Activated T-helper 1 cell treated with Interleukin-2 at 50 U/mL for 16 hours (primary cell): ENCODE results near the gene CCDC28B.
"Not testable (repeated sequence)": the region's sequence is repeated elsewhere in the genome, so short reads cannot be mapped to it uniquely, and the experiment has no call there.

ENCODE experiments used
- DNase-seq: peaks from one replicate; pipeline ENCODE4 v3.0.0-alpha.2; 2020; ENCODE audit warnings: low read depth

The CCDC28B gene

DNA sequence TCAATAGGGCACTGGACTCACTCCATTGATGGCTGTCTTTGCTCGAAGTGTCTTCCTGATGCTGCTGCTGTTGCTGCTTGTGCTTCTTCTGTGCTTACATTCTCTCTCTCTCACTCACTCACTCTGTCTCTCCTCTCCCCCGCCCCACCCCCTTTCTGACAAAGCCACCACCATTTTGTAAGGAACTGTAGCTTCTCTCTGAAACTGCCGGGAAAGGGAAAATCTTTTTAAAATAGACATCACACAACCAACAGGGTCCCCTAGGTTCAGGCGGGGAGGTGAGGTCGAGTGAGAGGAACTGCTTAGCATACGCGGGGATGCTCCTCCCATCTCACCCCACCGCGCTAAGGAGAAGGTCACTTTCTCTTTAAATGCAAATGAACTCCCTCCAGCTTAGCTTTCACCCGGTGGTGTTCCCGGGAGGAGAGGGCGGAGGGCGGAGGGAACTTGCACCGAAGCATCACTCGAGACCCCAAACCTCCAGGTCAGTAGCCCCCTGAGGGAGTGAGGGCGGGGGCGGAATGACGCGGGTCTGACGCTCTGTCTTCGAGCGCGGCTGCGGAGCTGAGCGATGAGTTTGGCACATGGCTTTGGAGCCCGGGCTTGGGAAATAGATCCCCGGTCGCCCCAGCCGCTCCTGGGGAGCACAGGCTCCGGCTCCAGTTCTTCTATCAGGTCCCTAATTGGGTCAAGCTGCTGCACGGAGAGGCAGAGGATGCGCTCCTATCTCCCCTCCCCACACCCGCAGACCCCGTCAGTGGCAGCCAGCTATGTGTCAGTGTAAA is at the start of gene CCDC28B:
Gene CCDC28B, plus strand, starts transcription at position 370 of the 785 bp plus-strand sequence. CDS start 1,341 bp downstream, outside the sequence.
- peak; percentile 20 for DNase-seq

DNA sequence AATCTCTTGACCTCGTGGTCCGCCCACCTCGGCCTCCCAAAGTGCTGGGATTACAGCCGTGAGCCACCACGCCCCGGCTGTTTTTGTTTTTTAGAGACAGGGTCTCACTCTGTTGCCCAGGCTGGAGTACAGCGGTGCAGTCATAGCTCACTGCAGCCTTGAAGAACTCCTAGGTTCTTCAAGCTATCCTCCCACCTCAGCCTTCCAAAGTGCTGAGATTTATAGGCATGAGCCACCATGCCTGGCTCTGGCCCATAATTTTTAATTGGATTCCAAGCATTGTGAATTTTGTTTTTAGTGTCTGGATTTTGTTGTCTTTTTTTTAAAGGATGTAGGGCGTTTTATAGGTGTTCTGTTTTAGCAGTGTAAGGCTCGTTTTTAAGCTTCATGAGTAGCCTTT is 49.5 kb upstream of the CCDC28B start:
- no peak for DNase-seq

DNA sequence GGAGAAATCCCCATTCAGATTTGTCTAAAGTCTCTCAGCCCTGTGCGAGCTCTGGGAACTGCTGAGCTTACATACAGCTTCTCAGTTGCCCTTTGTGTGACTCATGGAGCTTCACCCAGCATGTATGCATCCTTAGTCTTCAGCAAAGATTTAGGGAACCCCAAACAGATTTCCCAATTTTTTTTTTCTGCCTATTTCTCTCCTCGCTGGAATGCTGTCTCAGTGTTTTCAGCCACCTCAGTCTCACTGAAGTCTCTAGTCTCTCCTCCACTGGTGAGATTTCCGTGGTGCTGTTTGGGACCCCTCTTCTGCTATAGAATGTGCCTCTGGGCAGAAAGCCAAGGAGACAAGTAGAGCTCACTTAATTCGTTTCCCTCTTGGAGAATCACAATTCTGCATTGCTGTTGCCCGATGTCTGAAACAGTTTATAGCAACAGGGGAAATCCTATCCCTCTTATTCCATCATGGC is 49.0 kb upstream of the CCDC28B start:
- no peak for DNase-seq

DNA sequence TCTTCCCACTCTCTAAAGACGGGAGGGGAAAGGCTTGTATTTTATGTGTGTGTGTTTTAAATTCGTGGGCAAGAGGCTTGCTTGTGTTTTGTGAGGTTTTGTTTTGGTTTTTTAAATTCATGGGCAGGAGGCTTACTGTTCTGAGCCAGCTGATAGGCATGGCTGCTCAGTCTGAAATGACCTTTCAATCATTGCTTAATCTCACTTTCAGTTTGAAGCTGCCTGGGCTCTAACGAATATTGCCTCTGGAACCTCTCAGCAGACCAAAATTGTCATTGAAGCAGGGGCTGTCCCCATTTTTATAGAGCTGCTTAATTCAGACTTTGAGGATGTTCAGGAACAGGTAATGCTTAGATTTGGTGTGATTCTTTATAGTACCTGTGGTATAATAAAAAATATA is 41.2 kb upstream of the CCDC28B start:
- no peak for DNase-seq

DNA sequence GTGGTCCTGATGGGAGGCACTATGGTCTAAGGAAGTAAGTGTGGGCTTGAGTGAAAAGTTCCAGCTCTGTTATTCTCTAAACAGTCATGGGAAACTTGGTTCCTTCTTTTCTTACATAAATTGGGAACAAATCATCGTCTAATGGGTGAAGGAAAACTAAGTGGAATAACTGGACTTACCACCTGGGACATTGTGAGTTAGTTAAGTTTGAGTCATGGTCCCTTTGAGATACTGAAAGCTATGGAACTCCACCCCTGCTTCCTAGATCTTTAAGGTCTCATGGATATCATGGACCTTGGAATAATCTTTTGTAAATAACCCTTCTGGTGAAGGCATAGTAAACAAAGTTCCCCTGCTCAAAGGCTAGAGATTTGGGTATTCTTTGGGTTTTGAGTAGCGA is 37.0 kb upstream of the CCDC28B start:
- DNase-seq = no peak

DNA sequence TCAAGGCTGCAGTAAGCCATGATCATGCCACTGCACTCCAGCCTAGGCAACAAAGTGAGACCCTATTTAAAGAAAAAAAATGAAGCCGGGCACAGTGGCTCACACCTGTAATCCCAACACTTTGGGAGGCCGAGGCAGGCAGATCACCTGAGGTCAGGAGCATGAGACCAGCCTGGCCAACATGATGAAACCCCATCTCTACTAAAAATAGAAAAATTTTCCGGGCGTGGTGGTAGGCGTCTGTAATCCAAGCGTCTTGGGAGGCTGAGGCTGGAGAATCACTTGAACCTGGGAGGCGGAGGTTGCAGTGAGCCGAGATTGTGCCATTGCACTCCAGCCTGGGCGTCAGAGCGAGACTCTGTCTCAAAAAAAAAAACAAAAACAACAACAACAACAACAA is 34.8 kb upstream of the CCDC28B start:
- DNase-seq = not testable (repeated sequence)

DNA sequence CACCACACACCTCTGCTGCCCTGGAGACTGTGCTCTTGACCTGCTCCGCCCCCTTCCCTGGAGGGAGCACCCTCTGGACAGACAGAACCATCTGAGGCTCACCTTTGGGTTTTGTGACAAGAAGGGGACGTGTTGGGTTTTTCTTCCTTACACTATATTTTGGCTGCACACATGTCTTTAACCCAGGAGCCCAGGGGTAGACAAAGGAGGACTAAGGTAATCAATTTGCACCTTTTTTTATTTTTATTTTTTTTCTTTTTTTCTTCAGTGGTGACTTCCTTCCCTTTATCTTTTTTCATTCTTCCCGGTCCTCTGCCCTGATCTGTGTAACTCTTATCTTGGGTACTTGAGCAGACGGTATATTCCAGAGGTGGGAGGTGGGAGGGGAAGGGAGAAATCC is 29.4 kb upstream of the CCDC28B start:
- DNase-seq = no peak

DNA sequence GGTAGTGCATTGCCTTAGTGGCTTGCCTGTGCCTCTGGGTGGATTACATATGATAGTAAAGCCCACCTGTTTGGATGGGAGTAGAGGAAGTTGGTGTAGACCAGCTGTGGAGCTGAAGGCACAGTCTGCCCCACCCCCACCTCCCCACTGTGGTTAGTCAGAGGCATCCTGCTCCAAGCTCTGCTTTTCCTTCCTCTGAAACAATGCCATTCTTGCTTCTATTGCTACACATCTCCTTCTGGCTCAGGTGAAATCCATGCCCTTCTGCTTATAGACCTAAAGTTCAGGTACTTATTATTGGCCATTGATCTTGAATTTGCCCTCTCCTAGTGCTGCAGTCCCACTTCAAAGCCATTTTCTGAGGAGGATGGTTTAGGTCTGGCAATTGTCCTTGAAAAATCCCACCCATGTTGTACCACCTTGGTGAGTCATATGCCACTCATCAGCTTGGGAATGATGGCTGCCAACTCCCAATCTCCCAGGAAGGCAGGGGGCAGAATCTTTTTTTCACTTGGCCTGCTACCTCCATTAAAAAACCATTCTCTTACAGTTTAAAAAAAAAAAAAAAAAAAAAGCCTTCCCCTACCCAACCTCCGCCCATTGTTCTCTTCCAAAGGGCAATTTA is 27.7 kb upstream of the CCDC28B start:
- no peak for DNase-seq

DNA sequence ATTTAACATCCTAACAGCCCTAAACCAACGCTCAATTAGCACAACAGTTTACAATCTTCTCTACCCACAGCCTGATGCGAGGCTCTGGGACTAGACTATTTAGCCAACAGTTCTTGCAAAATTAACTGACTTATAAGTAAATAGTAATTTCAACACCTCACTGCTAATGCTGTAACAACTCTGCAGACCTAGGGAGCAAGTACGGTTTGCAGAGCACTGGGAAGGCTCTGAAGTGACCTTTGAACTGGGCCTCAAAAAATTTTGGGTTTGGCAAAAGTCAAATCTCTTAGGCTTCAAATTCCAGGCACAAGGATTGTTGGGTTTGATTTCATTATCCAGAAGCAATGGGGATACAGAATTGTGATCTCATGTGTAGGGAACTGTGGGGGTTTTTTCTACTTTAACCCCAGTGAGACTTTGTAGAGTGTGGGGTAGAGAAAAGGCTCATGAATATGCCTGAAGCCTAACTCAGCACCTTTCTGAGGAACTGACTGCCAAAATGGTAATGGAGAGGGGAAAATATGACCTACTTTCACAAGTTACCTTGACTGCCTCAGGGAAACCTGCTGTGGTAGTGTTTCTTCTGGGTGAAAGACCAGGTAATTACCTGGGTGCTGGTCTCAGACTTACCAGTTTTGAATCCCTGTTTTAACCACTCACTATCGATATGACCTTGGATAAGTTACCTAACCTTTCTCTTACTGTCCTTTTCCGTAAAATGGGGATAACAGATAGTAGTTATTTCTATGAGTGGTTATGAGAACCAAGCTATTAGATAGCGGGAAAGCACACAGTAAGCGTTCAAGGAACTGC is 21.8 kb upstream of the CCDC28B start:
- no peak for DNase-seq

DNA sequence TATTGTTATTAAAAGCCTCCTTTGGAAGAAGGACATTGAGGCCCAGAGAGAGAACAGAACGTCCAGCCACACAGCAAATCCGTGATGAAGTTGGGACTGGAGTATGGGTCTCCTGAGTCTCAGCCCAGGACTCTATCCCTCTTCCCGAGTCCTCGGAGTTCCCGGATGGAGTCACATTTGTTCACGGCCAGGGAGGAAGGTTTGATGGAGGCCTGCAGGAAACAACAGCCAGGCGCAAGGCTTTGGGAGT is 21.3 kb upstream of the CCDC28B start:
- no peak for DNase-seq

DNA sequence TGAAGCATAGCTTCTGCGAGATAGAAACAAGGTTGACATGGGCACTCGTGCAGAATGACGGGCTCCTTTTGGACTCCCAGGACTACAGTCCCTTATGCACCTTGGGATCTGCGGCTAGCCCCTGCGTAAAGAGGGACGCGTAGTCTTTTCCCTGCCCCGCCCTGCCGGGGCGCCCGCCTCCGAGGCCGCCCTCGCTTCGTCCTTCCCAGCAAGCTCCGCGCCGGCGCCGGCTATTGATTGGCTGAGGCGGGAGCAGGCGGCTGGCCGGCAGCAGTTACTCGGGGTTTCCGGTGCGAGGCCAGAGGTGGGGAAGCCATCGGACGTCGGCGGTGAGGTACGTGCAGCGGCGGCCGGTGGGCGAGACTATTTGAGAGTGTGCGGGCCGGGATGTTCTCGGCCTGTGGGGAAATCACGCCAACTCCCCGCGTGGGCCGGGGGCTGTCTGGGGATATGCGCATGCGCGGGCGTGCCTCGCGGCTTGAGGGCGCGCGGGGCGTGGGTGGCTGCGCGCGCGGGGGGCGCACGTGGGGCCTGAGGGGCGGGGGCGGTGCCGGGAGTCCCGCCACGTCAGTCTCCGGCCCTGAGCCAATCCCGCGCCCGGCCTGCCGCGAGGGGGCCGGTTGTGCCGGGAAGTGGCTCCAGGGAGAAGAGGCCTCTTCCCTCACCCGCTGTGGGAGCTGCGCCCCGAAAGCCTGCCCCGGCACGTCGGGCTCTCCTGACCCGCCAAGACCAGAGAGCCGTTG is 20.8 kb upstream of the CCDC28B start, which contains the start of gene TXLNA:
Gene TXLNA, plus strand, starts transcription at position 233 of the 743 bp plus-strand sequence. CDS start 671 bp downstream, outside the sequence.
- peak; percentile 81 for DNase-seq

DNA sequence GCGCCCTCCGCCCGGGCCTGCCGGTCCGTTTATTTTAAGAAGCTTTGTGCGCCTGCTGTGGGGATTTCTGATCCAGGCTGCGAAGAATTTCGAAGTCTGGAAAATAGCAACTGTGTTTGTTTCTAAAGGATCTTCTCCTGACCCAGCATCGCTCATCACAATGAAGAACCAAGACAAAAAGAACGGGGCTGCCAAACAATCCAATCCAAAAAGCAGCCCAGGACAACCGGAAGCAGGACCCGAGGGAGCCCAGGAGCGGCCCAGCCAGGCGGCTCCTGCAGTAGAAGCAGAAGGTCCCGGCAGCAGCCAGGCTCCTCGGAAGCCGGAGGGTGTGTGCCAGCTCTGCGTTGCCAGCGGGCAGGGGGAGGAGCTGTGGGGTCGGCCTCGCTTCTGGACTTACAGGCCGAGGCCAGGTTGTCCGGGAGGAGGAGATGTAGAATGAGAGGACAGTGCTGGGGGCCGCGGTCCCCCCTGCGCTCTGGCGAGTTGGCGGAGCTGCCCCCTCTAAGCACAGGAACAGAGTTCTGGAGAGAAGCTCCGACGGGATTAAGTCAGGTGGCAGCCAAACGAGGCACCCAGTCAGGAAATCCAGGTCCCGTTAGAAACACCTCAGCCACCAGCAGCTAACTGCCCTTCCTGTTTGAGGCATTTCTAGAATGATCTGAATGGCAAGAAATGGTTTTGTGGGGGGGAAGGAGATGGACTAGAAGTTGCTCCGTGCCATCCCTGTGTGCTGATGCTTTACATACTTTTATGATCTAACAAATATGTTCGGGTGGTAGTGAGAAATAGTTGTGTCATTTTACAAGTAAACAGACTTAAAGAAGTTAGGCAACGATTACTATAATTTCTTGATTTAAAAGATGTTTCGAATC is 20.0 kb upstream of the CCDC28B start:
- DNase-seq = no peak

DNA sequence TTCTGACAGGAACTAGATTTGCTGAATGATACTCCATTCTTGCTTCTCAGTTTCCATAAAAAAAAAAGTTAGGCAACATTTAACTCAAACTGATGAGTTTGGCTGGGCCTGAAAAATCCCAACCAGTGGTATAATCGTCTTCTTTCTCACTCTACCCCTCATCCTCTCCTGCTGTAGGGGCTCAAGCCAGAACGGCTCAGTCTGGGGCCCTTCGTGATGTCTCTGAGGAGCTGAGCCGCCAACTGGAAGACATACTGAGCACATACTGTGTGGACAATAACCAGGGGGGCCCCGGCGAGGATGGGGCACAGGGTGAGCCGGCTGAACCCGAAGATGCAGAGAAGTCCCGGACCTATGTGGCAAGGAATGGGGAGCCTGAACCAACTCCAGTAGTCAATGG is 19.3 kb upstream of the CCDC28B start:
- no peak for DNase-seq

DNA sequence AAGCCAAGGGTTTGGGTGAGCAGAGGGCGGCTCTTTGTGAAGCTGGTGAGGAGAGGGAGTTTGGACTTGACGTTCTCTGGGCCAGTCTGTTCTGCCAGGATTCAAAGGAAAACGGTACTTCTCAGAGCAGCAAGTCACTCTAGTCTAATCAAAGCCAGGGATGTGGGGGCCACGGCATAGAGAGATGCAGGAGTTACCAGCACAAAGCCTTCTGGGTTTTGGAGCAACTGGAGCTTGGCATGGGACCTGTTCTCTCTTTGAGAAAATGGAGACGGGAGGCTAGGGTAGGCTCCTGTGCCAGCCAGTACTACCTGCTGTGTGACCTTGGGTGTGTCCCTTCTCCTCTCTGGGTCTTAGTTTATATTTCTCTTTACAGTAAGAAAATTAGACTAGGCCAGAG is 18.8 kb upstream of the CCDC28B start:
- no peak for DNase-seq

DNA sequence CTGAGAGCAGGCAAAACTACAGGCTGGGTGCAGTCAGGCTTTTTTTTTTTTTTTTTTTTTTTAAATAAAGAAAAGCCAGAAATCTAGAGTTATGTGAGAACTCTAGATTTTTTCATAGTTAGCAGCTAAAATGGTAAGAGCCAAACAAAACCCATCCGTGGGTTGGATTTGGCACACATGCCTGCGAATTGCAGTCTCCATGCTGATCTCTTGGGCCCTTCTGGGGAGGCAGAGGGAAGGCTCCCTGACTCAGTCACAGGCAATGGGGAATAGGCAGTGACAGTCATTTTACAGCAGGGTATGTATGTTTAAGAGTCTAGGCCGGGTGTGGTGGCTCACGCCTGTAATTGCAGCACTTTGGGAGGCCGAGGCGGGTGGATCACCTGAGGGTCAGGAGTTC is 18.3 kb upstream of the CCDC28B start:
- DNase-seq = no peak

DNA sequence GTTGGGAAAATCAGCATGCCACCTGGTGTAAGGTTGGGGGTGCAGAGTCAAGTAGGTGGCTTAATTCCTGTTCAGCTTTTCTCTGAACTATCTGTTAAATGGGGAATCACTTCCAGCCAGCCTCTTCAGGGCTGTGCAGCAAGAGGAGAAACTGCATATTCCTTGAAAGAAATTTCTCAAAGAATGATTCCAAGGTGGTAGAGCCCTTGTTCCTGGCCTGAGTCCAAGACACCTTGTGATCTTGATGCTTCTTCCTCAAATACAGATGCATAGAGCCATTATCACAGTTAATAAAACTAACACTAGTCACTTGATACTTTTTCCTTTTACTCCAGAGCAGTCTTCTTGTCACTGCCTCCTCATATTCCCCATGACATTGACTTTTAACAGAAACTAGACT is 15.7 kb upstream of the CCDC28B start:
- DNase-seq = no peak

DNA sequence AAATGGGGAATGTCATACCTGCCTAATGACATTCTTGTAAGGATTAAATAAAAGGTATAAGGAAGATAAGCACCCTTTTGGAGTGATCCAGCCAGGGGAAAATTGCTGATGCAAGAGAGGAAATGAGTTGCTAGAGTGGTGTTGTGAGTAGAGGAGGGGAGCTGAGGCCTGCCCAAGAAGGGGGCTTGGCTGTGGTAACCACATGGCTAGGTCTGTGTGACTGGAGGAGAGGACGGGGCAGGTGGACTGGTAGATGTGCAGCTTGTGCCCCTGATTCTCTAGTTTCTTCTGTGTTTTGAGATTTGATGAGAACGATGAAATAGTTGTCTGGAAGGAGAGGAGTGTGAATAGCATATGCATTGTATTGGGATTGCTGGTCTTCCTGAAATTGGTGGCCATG is 14.3 kb upstream of the CCDC28B start:
- no peak for DNase-seq

DNA sequence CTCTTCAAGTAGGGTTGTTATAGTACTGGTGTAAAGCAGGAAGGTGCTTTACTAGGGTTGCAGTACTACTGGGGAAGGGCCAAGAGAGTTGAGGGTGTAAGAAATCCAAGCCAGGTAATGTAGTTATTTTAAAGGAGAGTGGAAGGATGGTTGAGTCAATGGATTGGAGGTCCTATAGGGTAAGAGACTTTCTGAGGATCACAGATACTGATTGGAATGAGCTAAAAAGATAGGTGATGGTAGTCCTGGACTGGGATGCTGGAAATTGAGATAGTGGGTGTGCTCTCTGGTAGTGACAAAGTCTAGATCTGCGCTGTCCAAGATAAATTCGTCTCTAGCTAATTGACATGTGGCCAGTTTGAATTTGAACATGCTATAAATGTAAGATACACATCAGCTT is 13.9 kb upstream of the CCDC28B start:
- no peak for DNase-seq

DNA sequence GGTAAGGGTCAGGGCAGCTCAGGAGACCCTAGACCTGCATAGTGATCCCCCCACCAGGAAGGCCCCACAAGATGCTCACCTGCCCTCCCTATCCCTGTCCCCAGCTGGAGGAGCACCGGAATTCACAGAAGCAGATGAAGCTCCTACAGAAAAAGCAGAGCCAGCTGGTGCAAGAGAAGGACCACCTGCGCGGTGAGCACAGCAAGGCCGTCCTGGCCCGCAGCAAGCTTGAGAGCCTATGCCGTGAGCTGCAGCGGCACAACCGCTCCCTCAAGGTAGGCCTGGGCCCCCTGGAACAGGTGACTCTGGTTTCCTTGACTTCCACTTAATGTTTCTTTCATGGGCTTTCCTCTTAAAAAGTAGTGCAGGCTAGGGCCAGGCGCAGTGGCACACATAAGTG is 12.5 kb upstream of the CCDC28B start:
- no peak for DNase-seq

DNA sequence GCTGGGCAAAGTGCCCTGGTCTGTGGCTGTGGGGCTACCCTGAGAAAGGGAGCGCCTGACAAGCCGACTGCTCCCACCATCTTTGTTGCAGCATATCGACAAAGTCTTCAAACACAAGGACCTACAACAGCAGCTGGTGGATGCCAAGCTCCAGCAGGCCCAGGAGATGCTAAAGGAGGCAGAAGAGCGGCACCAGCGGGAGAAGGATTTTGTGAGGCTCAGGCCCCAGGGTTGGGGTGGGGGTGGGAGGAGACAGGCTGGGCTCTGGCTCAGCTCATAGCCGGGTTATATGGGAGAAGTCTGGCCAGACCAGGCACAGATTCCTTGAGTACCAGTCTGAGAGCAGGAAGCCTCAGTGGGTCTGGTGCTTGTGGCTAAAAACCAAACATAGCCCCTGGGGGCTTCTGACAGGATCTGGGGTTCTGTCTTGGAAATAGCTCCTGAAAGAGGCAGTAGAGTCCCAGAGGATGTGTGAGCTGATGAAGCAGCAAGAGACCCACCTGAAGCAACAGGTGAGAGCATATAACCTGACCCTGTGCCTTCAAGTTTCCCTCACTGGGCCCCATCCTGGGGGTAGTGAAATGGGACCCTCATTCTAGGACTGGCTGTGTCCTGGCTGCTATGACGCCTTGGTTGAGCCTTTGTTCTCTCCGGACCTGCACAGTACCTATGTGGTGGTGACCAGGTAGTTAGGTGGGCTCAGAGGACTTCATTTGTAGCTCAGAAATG is 8.0 kb upstream of the CCDC28B start:
- DNase-seq = no peak

DNA sequence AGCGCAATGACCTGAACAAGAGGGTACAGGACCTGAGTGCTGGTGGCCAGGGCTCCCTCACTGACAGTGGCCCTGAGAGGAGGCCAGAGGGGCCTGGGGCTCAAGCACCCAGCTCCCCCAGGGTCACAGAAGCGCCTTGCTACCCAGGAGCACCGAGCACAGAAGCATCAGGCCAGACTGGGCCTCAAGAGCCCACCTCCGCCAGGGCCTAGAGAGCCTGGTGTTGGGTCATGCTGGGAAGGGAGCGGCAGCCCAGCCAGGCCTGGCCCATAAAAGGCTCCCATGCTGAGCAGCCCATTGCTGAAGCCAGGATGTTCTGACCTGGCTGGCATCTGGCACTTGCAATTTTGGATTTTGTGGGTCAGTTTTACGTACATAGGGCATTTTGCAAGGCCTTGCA is 5.4 kb upstream of the CCDC28B start:
- DNase-seq = no peak
